Medulla oblongata (tissue), 1 donor: ENCODE measurements around the gene PCSK2.

Experiments
- DNase-seq: peaks from one replicate; pipeline ENCODE4 v3.0.0-alpha.2; 2015; ENCODE audit errors: extremely low spot score

Gene PCSK2

GRCh38 chr20:17399303-17399985 lies 172.6 kb downstream of the PCSK2 start:
- DNase-seq, result no peak

GRCh38 chr20:17403461-17403860 lies 176.6 kb downstream of the PCSK2 start:
- no peak for DNase-seq

GRCh38 chr20:17406051-17406590 lies 179.3 kb downstream of the PCSK2 start:
- no peak for DNase-seq

- DNase-seq, result no peak
These were observed 180.7 kb downstream of the PCSK2 start for GRCh38 chr20:17407550-17407949.

- DNase-seq, result no peak
These were observed 190.4 kb downstream of the PCSK2 start for GRCh38 chr20:17417225-17417624.

GRCh38 chr20:17418737-17419136 lies 191.9 kb downstream of the PCSK2 start:
- DNase-seq, result no peak

GRCh38 chr20:17419479-17420041 lies 192.7 kb downstream of the PCSK2 start:
- no peak for DNase-seq

- DNase-seq, result no peak
These were observed 194.7 kb downstream of the PCSK2 start for GRCh38 chr20:17421493-17421892.

GRCh38 chr20:17423782-17424181 lies 196.9 kb downstream of the PCSK2 start:
- no peak for DNase-seq

- no peak for DNase-seq
These were observed 200.8 kb downstream of the PCSK2 start for GRCh38 chr20:17427638-17428037.

- no peak for DNase-seq
These were observed 203.5 kb downstream of the PCSK2 start for GRCh38 chr20:17430125-17430950.

GRCh38 chr20:17431621-17432364 lies 205.0 kb downstream of the PCSK2 start:
- peak; percentile 75 for DNase-seq

GRCh38 chr20:17436664-17437063 lies 209.8 kb downstream of the PCSK2 start:
- no peak for DNase-seq

- no peak for DNase-seq
These were observed 210.4 kb downstream of the PCSK2 start for GRCh38 chr20:17437251-17437650.

GRCh38 chr20:17438436-17439039 lies 211.7 kb downstream of the PCSK2 start:
- no peak for DNase-seq

- DNase-seq, result no peak
These were observed 212.9 kb downstream of the PCSK2 start for GRCh38 chr20:17439616-17440296.

GRCh38 chr20:17441745-17442144 lies 214.9 kb downstream of the PCSK2 start:
- DNase-seq, result no peak

GRCh38 chr20:17442588-17442987 lies 215.7 kb downstream of the PCSK2 start:
- no peak for DNase-seq

GRCh38 chr20:17443131-17443858 lies 216.5 kb downstream of the PCSK2 start:
- no peak for DNase-seq

GRCh38 chr20:17444091-17444490 lies 217.3 kb downstream of the PCSK2 start:
- no peak for DNase-seq
